T-helper 2 cell treated with Interferon-gamma antibody and Interleukin-4, amounts not matched to agents 5 μg/mL and 100 μg/mL, for 36 hours (primary cell): ENCODE measurements around the gene TRAK1.
A peak's percentile ranks its signal among the peaks of the same experiment; 100 is the strongest.

Experiments
- DNase-seq: peaks from one replicate; pipeline ENCODE4 v3.0.0; 2021; ENCODE audit warnings: low spot score
- H3K27ac Mint-ChIP-seq: one replicate; pipeline ENCODE4 v1.8.0; 2021; ENCODE audit warnings: mild to moderate bottlenecking, mixed read lengths
- H3K27me3 Mint-ChIP-seq: one replicate; pipeline ENCODE4 v1.8.0; 2021; ENCODE audit warnings: low read depth, mixed read lengths
- H3K36me3 Mint-ChIP-seq: one replicate; pipeline ENCODE4 v1.8.0; 2021; ENCODE audit warnings: low read depth, mixed read lengths
- H3K4me1 Mint-ChIP-seq: one replicate; pipeline ENCODE4 v1.8.0; 2021; ENCODE audit warnings: low read depth, mixed read lengths
- H3K4me3 Mint-ChIP-seq: one replicate; pipeline ENCODE4 v1.8.0; 2022; ENCODE audit warnings: mild to moderate bottlenecking, moderate library complexity, mixed read lengths
- H3K9me3 Mint-ChIP-seq: one replicate; pipeline ENCODE4 v1.8.0; 2021; ENCODE audit warnings: mixed read lengths

The TRAK1 gene

DNA sequence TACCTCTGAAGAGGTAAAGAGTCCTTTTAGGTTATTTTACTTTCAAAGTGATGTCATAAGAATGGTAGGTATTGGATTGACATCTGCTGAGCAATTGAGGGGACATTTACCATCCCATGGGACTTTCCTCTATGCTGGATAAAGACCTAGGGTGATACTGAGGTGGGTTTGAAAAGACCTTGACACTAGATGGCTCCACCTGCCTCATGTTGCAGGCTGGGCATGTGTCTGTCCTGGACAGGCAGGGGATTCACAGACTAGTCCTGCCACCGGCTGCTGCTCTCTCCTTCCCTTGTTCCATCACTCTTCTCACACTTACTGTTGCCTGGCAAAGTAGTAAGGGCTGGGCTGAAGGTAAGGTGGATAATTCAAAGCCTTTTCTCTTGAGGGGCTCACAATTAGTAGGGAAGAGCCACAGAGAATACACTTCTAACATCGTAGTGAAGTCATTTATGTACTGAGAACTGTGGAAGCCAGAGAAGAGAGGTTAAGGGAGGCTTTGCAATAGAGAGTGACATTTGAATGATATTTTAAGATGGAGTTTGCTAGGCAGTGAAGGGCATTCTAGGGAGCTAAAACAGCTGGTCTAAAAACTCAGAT is 27.7 kb downstream of the TRAK1 start:
- Mint-ChIP-seq H3K27me3 (no peaks in the 10 kb centered on the region), H3K4me1 (peaks cover 18% of the 10 kb centered on the region), H3K27ac (no peak overlapping the region), H3K9me3 (no peaks in the 10 kb centered on the region), H3K36me3 (no peaks in the 10 kb centered on the region), H3K4me3 (no peak overlapping the region)
- no peak for DNase-seq

DNA sequence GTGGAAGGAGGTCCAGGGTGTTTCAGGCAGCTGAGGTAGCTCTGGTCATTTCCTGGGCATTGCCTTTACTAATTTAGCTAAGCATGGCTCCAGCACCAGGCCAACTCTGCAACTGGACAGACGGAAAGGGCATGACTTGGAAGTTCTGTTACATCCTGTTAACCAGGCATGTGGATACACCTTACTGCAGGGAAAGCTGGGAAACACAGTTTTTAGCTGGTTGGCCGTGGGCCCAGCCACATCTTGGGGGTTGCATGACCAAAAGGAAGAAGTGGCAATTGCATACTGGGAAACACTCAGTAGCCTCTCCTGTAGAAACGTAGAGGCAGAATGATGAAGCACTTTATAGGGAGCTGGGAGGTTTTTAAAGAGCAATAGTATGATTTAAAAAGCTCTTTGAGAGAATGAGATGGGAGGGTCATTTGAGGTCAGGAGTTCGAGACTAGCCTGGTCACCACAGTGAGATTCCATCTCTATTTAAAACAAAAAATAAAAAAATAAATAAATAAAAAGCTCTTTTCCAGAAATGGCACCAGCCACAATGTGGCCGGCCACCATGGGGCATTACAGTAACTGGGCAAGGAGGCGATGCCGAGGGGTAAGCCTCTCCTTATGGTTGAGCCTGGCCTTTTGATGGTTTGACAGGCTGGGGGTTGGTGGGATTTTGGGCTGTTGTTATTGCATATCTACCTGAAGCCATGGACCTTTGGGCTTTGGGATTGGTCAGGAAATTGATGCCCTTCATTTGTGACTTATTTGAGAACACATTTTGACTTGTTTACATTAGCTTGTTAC is 28.6 kb downstream of the TRAK1 start:
- Mint-ChIP-seq H3K27ac (no peak overlapping the region), H3K36me3 (peaks cover 2% of the 10 kb centered on the region), H3K4me1 (peaks cover 18% of the 10 kb centered on the region), H3K27me3 (no peaks in the 10 kb centered on the region), H3K9me3 (no peaks in the 10 kb centered on the region), H3K4me3 (no peak overlapping the region)
- no peak for DNase-seq

DNA sequence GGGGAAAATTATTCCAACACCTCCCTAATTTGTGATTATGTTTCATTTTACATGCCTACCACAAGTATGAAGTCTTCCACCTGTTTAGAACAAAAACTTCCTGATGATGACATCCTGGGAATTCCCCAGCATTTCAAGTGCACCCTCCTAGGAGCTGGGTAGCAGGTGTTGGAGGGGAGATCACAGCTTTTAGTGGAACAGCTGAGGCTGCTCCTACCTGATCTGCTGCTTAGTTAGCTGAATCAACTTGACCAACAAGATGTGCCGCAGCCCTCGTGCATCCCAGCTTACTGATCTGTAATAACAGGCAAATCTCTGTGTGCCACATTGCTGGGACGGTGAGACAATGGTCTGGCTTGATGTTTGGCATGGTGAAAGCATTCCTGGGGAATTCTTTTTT is 29.7 kb downstream of the TRAK1 start:
- H3K4me3 Mint-ChIP-seq: no peak overlapping the region

DNA sequence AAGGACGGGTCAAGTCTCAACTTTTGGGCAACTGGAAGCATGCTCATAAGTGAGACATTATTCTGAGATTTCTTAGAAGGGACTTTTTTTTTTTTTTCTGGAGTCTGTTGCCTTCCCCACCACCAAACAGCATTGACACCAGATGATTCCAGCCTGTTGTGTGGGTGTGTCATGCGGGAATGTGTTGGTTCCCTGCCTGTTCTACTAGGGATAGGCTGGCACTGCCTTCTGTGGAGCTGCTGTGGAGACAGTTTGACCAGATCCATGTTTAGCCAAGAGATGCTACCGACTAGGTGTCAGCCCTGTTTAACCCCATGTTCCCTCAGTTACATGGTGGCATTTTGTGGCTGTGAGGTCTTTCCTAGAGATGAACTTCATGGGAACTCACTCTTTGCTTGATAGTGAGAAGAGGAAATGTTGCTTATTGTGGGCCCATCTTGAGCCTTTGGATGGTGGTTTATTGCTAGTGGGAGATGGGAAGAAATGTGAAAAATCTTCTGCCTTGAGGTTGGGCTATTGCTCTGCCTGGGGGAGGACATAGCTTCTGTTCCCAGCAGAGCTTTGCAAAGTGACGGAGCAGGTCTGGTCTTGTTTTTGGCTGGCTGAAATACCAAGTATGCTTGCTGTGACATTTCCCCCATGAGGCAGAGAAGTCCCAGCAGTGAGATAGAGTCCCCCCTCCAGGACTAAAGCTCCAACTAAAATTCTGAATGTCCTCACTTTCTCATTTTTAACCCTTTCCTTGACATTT is 31.3 kb downstream of the TRAK1 start:
- no peaks in the 10 kb centered on the region for H3K27me3 Mint-ChIP-seq
- no peak overlapping the region for H3K27ac Mint-ChIP-seq
- H3K9me3 Mint-ChIP-seq: no peaks in the 10 kb centered on the region
- no peak for DNase-seq
- H3K36me3 Mint-ChIP-seq: peaks cover 8% of the 10 kb centered on the region
- H3K4me1 Mint-ChIP-seq: peaks cover 18% of the 10 kb centered on the region
- no peak overlapping the region for H3K4me3 Mint-ChIP-seq

More for the DNA sequence above, 29.7 kb downstream of the TRAK1 start:
- Mint-ChIP-seq H3K9me3 (no peaks in the 10 kb centered on the region), H3K36me3 (peaks cover 8% of the 10 kb centered on the region), H3K27ac (no peak overlapping the region), H3K27me3 (no peaks in the 10 kb centered on the region), H3K4me1 (peaks cover 18% of the 10 kb centered on the region)
- no peak for DNase-seq

DNA sequence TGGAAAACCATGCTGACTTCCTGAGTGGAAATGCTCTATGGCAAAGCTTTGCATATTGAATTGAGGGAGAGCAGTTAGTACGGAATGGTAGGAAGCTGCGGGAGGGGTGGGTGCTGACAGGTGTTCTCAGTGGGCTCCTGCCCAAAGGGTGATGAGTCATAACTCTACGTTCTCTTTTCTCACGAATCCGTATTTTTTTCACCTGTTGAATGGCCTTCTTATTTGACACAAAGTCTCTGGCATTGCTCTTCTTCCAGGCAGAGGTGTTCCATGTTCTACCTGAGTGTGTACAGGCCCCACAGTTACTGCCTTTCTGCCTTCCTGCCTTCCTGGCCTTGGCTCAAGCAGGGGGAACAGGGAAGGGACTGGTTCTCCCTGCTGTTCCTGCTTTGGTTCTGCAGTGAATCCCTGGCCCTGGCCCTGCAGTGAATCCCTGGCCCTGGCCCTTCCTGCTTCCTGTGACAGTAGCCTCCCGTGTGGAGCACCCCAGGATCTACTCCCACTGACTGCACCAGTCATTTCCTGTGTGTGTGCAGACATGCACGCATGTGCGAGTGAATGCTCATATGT is 31.9 kb downstream of the TRAK1 start:
- Mint-ChIP-seq H3K4me3 (no peak overlapping the region), H3K9me3 (no peaks in the 10 kb centered on the region), H3K36me3 (peaks cover 8% of the 10 kb centered on the region), H3K4me1 (peaks cover 18% of the 10 kb centered on the region), H3K27ac (peak overlapping the region; percentile 50), H3K27me3 (no peaks in the 10 kb centered on the region)
- no peak for DNase-seq

DNA sequence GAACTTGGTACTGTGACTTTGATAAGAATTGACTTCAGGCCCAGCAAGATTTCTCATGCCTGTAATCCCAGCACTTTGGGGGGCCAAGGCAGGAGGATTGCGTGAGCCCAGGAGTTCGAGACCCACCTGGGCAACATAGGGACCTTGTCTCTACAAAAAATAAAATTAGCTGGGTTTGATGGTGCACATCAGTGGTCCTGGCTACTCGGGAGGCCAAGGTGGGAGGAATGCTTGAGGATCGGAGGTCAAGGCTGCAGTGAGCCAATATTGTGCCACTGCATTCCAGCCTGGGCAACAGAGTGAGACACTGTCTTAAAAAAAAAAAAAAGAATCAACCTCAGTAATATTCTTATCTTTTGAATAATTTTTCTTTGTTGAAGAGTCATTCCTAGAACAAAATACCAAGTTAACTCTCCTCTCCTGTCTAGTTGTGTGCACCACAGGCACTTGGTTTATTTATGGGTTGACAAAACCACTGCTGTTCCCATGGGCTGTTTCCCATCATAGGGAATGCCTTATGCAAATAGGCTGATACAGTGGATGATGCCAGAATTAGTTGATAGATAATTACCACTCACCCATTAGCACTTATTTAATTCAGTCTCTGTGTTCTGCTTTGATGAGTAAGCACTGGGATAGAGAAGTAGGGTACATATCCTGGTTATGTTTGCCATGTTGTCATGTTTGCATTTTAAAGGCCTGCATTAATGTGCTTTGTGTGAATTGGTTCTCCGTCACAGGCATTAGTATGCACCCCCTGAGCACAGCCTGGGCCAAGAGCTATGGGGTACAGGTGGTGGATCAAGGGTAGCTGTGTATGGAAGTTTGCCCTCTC is 32.9 kb downstream of the TRAK1 start:
- no peaks in the 10 kb centered on the region for H3K27me3 Mint-ChIP-seq
- H3K27ac Mint-ChIP-seq: no peak overlapping the region
- H3K9me3 Mint-ChIP-seq: no peaks in the 10 kb centered on the region
- peaks cover 8% of the 10 kb centered on the region for H3K36me3 Mint-ChIP-seq
- peaks cover 18% of the 10 kb centered on the region for H3K4me1 Mint-ChIP-seq
- DNase-seq: no peak
- no peak overlapping the region for H3K4me3 Mint-ChIP-seq

DNA sequence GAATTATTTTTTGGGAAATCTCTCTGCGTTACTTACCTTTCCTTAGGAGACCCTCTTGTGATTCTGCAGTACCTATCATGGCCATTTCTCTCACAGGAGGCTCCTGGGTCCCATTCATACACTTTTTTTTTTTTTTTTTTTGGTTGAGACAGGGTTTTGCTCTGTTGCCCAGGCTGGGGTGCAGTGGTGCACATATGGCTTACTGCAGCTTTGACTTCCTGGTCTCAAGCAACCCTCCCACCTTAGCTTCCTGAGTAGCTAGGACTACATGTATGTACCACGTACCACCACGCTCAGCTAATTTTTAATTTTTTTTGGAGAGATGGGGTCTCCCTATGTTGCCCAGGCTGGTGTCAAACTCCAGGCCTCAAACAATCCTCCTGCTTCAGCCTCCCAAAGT is 36.1 kb downstream of the TRAK1 start:
- peaks cover 11% of the 10 kb centered on the region for H3K4me1 Mint-ChIP-seq
- H3K4me3 Mint-ChIP-seq: no peak overlapping the region
- H3K9me3 Mint-ChIP-seq: no peaks in the 10 kb centered on the region
- H3K27me3 Mint-ChIP-seq: no peaks in the 10 kb centered on the region
- H3K27ac Mint-ChIP-seq: no peak overlapping the region
- H3K36me3 Mint-ChIP-seq: peaks cover 8% of the 10 kb centered on the region
- DNase-seq: no peak

DNA sequence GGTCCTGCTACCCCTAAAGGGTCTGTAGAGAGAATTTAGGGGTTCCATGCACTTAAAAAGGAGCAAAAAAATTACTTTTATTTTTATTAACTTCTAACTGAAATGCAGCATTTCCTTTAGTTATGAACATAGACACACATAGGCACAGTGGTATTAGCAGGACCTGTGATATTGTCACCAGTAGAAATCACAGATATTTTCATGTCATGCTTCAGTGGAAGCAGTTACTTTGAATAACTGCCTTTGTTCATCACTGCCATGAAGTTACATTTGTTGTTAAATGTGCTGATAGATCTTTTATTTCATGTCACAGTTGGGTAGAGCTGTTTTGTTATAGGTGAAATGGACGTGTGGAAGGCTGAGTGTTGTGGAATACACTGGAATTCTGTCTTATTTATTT is 37.4 kb downstream of the TRAK1 start:
- H3K27ac Mint-ChIP-seq: no peak overlapping the region
- H3K9me3 Mint-ChIP-seq: no peaks in the 10 kb centered on the region
- no peaks in the 10 kb centered on the region for H3K27me3 Mint-ChIP-seq
- peaks cover 2% of the 10 kb centered on the region for H3K4me1 Mint-ChIP-seq
- H3K36me3 Mint-ChIP-seq: peaks cover 8% of the 10 kb centered on the region
- no peak for DNase-seq
- H3K4me3 Mint-ChIP-seq: no peak overlapping the region

DNA sequence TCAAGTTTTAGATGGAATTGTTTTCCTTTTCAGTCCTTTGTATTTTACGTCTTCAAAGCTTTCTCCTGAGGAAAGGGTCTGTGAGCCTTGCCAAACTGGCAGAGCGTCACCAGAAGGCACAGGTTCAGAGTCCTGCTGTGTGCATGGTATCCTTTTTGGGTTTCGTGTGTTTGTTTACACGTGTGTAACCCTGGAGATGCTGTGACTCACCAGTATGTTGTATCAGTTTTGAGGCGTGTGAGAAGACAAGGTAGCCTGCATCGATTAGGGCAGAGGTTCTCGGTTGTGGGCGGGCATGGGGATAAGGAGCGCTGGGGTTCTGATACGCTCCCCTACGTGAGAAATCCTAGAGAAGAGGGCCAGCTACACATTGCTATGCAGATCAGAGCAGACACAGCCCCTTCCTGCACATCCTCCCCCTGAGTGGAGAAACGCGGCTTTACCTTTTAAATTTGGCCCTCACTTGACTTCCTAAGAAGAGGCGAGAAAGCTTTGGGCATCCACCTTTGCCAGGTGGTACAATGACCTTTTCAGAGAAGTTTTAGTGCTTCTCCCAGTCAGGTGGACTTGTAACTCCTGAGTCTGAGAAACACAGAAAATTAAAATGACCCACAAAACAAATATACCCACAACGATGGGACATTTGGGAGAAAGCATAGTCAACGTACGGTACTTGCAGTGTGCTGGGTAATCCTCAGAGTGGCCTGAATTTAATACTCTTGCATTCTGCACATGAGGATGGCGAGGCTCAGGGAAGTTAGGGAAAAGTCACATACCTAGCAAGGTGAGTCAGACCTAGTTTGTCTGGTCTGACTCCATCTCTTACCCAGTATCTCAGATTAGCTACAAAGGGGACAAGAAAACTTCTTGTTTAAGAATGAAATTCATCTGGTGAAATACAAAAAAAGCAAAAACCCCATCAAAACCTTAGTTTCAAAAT is 38.1 kb downstream of the TRAK1 start:
- peaks cover 8% of the 10 kb centered on the region for H3K36me3 Mint-ChIP-seq
- peak overlapping the region; percentile 27 for H3K27ac Mint-ChIP-seq
- no peaks in the 10 kb centered on the region for H3K9me3 Mint-ChIP-seq
- DNase-seq: no peak
- H3K4me1 Mint-ChIP-seq: no peaks in the 10 kb centered on the region
- no peaks in the 10 kb centered on the region for H3K27me3 Mint-ChIP-seq
- no peak overlapping the region for H3K4me3 Mint-ChIP-seq

DNA sequence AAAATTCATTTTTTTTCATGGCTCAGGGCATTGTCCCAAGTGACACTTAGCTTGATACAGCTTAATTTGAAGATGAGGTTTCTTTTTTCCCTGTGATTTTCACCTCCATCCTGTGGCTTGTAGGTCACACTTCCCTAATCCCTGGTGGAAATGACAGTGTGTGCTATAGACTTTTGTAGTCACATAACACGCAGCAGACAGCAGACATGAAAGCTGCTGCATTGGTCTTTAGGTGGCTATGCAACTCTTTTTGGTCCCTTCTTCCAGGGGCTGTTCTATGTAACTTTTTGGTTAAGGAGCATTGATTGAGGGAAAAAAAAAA is 38.8 kb downstream of the TRAK1 start:
- H3K4me3 Mint-ChIP-seq: no peak overlapping the region
- H3K4me1 Mint-ChIP-seq: no peaks in the 10 kb centered on the region
- peaks cover 4% of the 10 kb centered on the region for H3K36me3 Mint-ChIP-seq
- H3K27me3 Mint-ChIP-seq: no peaks in the 10 kb centered on the region
- H3K9me3 Mint-ChIP-seq: no peaks in the 10 kb centered on the region
- no peak overlapping the region for H3K27ac Mint-ChIP-seq
- no peak for DNase-seq

DNA sequence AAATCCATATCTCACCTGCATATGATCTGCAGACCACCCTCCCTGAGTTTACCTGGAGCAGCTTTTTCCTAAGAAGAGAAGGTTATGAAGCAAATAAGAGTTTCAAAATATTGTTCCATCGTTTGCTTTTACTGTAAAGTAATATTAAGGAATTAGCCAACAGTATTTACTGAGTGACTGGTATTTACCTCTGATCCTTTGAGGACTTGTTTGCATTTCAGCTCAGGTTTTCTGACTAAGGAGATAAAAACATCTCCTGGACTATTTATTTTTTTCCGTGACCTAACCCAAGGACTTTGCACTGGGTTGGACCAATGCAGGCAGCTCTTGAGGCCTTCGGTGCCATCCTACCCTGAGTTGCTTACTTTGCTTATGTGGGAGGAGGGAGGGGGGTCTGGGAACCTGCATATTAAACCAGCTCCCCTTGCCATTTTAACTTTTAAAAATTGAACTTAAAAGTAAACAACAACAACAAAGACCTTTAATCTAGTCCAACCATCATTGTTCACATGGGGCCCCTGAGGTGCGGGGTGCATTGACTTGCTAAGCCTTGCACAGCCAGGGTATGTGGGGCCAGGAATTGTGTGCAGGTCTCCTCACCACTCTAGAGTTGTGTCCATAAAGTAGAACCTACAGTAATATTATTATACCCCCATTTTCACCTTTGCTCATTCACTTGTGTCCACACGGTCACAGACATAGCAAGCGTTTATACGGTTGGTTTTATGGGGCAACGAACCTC is 39.3 kb downstream of the TRAK1 start:
- Mint-ChIP-seq H3K4me3 (no peak overlapping the region), H3K4me1 (no peaks in the 10 kb centered on the region), H3K36me3 (peaks cover 1% of the 10 kb centered on the region), H3K27me3 (no peaks in the 10 kb centered on the region), H3K27ac (no peak overlapping the region), H3K9me3 (no peaks in the 10 kb centered on the region)
- DNase-seq: no peak

DNA sequence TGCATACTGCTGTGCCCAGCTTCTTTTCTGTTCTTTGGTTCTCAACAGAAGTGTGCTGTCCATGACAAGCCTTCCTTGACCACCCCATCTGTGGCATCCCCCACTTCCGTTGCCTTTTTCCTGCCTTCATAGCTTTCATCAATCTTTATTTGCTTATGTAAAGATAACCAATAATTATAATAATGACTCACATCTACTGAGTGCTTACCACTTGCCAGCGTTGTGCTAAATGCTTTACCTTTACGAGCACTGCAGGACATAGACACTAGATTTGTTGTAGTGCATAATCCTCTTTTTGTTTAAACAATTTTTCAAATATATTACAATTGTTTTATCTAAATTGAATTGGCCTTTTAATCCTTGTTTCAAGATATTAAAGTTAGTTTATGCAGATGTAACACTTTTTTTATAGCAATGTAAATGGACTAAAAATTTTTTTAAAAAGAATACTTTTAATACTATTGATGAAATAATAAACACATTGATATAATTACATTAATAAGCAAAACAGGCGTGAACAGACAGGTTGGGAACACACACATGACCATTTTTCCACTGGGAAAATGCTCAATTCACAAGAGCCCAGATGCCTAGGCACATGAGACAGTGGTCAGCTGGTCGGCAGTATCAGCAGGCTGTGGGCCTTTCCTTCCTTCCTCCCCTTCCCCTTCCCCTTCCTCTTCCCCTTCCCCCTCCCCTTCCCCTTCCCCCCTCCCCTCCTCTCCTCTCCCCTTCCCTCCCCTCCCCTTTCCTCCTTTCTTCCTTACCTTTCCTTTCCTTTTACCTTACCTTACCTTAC is 42.5 kb downstream of the TRAK1 start:
- no peaks in the 10 kb centered on the region for H3K9me3 Mint-ChIP-seq
- H3K36me3 Mint-ChIP-seq: no peaks in the 10 kb centered on the region
- no peak overlapping the region for H3K27ac Mint-ChIP-seq
- DNase-seq: no peak
- H3K27me3 Mint-ChIP-seq: no peaks in the 10 kb centered on the region
- no peak overlapping the region for H3K4me3 Mint-ChIP-seq
- H3K4me1 Mint-ChIP-seq: no peaks in the 10 kb centered on the region
